Naive thymus-derived CD4-positive, alpha-beta T cell (primary cell): Measurements from ENCODE around the gene PALLD. TPM values are rescaled to one million over a fixed set of nuclear protein-coding genes. Genes with fewer than 3 reads are reported as not detected.

Experiments used
- ATAC-seq: fragments of 150-1000 bp; cut with Tn5 transposase; 2 replicates; pipeline ENCODE4 v1.10.0; 2021; ENCODE audit warnings: mild to moderate bottlenecking, moderate library complexity
- CTCF ChIA-PET: fragments of 350-600 bp; sonication (Branson Sonifier 250); formaldehyde crosslinking; loops from one replicate; lab custom pipeline; 2021; ENCODE audit warnings: antibody characterized with exemption; lab: Charles Lee
- POLR2A ChIA-PET: fragments of 350-600 bp; sonication (Branson Sonifier 250); formaldehyde crosslinking; loops from one replicate; lab custom pipeline; 2021; ENCODE audit warnings: antibody characterized with exemption, inconsistent platforms; lab: Charles Lee
- DNase-seq, 9 donors: peaks; one replicate each; pipeline versions ENCODE4 v3.0.0 to v3.0.0-alpha.2; 2020 to 2022; ENCODE audit warnings: mixed read lengths in 1 of 9
- H3K27ac ChIP-seq: one replicate; pipeline ENCODE4 v1.7.0; 2013; ENCODE audit warnings: mild to moderate bottlenecking, low read depth, low read length, moderate library complexity
- H3K27me3 ChIP-seq, 2 donors: one replicate each; pipeline ENCODE4 v1.7.0; 2013; ENCODE audit warnings: low read length in 2 of 2, mild to moderate bottlenecking in 2 of 2, moderate library complexity in 2 of 2; ENCODE audit not compliant: control insufficient read depth in 2 of 2, insufficient read depth in 2 of 2
- H3K36me3 ChIP-seq, 3 experiments: 1 replicate in 2 of 3; 2 replicates in 1 of 3; pipeline ENCODE4 v1.7.0; 2013; ENCODE audit warnings: low read length in 3 of 3, mild to moderate bottlenecking in 3 of 3, moderate library complexity in 1 of 3; ENCODE audit not compliant: insufficient read depth in 3 of 3, control insufficient read depth in 2 of 3
- H3K4me1 ChIP-seq, 2 donors: one replicate each; pipeline ENCODE4 v1.7.0; 2013; ENCODE audit warnings: low read length in 2 of 2, mild to moderate bottlenecking in 2 of 2, moderate library complexity in 1 of 2; ENCODE audit not compliant: control insufficient read depth in 2 of 2, insufficient read depth in 2 of 2
- H3K4me3 ChIP-seq: 2 replicates; pipeline ENCODE4 v1.7.0; 2013; ENCODE audit warnings: mild to moderate bottlenecking, low read length
- H3K9me3 ChIP-seq, 3 experiments: 1 replicate in 2 of 3; 2 replicates in 1 of 3; pipeline ENCODE4 v1.7.0; 2013; ENCODE audit warnings: low read length in 3 of 3; ENCODE audit not compliant: control insufficient read depth in 2 of 3
- H3K27ac Mint-ChIP-seq, 9 donors: one replicate each; pipeline ENCODE4 v1.8.0; 2020 to 2022; ENCODE audit warnings: mixed read lengths in 9 of 9, mild to moderate bottlenecking in 8 of 9, moderate library complexity in 5 of 9, inconsistent platforms in 2 of 9
- H3K27me3 Mint-ChIP-seq, 5 donors: one replicate each; pipeline ENCODE4 v1.8.0; 2021 to 2022; ENCODE audit warnings: mixed read lengths in 5 of 5, mild to moderate bottlenecking in 1 of 5
- H3K36me3 Mint-ChIP-seq, 5 donors: one replicate each; pipeline ENCODE4 v1.8.0; 2020 to 2022; ENCODE audit warnings: mixed read lengths in 5 of 5, mild to moderate bottlenecking in 3 of 5, inconsistent platforms in 1 of 5
- H3K4me1 Mint-ChIP-seq, 7 donors: one replicate each; pipeline ENCODE4 v1.8.0; 2020 to 2022; ENCODE audit warnings: mixed read lengths in 7 of 7, mild to moderate bottlenecking in 3 of 7, inconsistent platforms in 1 of 7
- H3K4me3 Mint-ChIP-seq, 10 donors: one replicate each; pipeline ENCODE4 v1.8.0; 2020 to 2022; ENCODE audit warnings: mild to moderate bottlenecking in 10 of 10, mixed read lengths in 10 of 10, moderate library complexity in 6 of 10, inconsistent platforms in 2 of 10
- H3K9me3 Mint-ChIP-seq, 11 donors: one replicate each; pipeline ENCODE4 v1.8.0; 2020 to 2022; ENCODE audit warnings: mixed read lengths in 11 of 11, mild to moderate bottlenecking in 4 of 11, inconsistent platforms in 1 of 11, moderate library complexity in 1 of 11
- intact Hi-C, 2 donors: fragments of 100-400 bp; cut with micrococcal nuclease; formaldehyde crosslinking; loops; one replicate each; pipeline ENCODE4 v1.15.1; 2023
- polyA plus RNA-seq, 2 donors: library from polyadenylated mRNA; unstranded; fragments of 300-500 nt; fragmentation: Illumina TruSeq; gene quantifications; one replicate each; pipeline ENCODE4 v1.2.3, GENCODE V29; 2021
- total RNA-seq, 6 experiments: library from RNA in 5 of 6; stranded (reverse) in 5 of 6; gene quantifications; 1 replicate in 5 of 6; 2 replicates in 1 of 6; pipeline ENCODE4 v1.2.3 and lab custom pipeline; 2021 to 2026

The PALLD gene
- total and polyA plus RNA-seq, 7 experiments from 2014 or later: 0.51 to 11.9 (median 0.76) TPM

- H3K4me3 ChIP-seq: no peak overlapping the region
- H3K27me3 Mint-ChIP-seq: peaks cover 12 to 33% (median 25%) of the 10 kb centered on the region in 5 donors
- H3K36me3 ChIP-seq: no peaks in the 10 kb centered on the region
- ChIA-PET POLR2A (no interaction called here), CTCF (interaction anchor here (0.6 kb wide), 1 partner anchor 44 kb away, joined by 3 read pairs; no protein-coding TSS in a partner anchor)
- H3K27me3 ChIP-seq: no peaks in the 10 kb centered on the region
- H3K4me1 Mint-ChIP-seq: peaks cover 0 to 3% (median 0%) of the 10 kb centered on the region in 7 donors
- no peak overlapping the region for H3K27ac Mint-ChIP-seq
- H3K27ac ChIP-seq: no peak overlapping the region
- ATAC-seq: no peak
- no peaks in the 10 kb centered on the region for H3K36me3 Mint-ChIP-seq
- DNase-seq: no peak
- H3K9me3 Mint-ChIP-seq: no peaks in the 10 kb centered on the region
- H3K4me1 ChIP-seq: no peaks in the 10 kb centered on the region
- no peaks in the 10 kb centered on the region for H3K9me3 ChIP-seq
- H3K4me3 Mint-ChIP-seq: no peak overlapping the region
- intact Hi-C loops: no loop called here
Measured at GRCh38 chr4:168825975-168826374, 329.1 kb downstream of the PALLD start.

- Histone ChIP-seq H3K4me3 (no peak overlapping the region), H3K27ac (no peak overlapping the region), H3K36me3 (no peaks in the 10 kb centered on the region), H3K27me3 (no peaks in the 10 kb centered on the region), H3K4me1 (no peaks in the 10 kb centered on the region), H3K9me3 (no peaks in the 10 kb centered on the region)
- peaks cover 0 to 3% (median 0%) of the 10 kb centered on the region in 11 donors for H3K9me3 Mint-ChIP-seq
- H3K4me1 Mint-ChIP-seq: peaks cover 0 to 8% (median 4%) of the 10 kb centered on the region in 7 donors
- DNase-seq (no peak), ATAC-seq (no peak)
- CTCF ChIA-PET: interaction anchor here (0.6 to 0.7 kb wide), 2 partner anchors 44 to 1826 kb away, joined by 3 read pairs; no protein-coding TSS in a partner anchor
- POLR2A ChIA-PET: no interaction called here
- intact Hi-C loops: no loop called here
- H3K4me3 Mint-ChIP-seq: no peak overlapping the region
- peaks cover 17 to 39% (median 32%) of the 10 kb centered on the region in 5 donors for H3K27me3 Mint-ChIP-seq
- no peak overlapping the region for H3K27ac Mint-ChIP-seq
- H3K36me3 Mint-ChIP-seq: no peaks in the 10 kb centered on the region
Measured at GRCh38 chr4:168826620-168827019, 329.8 kb downstream of the PALLD start.

- H3K27me3 Mint-ChIP-seq: peaks cover 46 to 69% (median 56%) of the 10 kb centered on the region in 5 donors
Measured at GRCh38 chr4:168830777-168831512, 334.1 kb downstream of the PALLD start.

GRCh38 chr4:168831585-168831918 lies 334.7 kb downstream of the PALLD start:
- DNase-seq (no peak), ATAC-seq (peak; percentile 17)
- ChIA-PET CTCF (no interaction called here), POLR2A (no interaction called here)
- peak overlapping the region in 1 of 9 donors; percentile 66 for H3K27ac Mint-ChIP-seq
- H3K36me3 Mint-ChIP-seq: no peaks in the 10 kb centered on the region
- intact Hi-C loops: loop anchor here (1.0 to 10.0 kb wide), 9 partner anchors 14 to 1196 kb away; partner anchors contain the start of genes CBR4 (in 2 of the 2), MFAP3L (in 1 of the 2) and NEK1 (in 1 of the 2)
- Histone ChIP-seq H3K4me3 (peak overlapping the region; percentile 45), H3K27me3 (peaks cover 0 to 15% of the 10 kb centered on the region in 2 donors), H3K4me1 (peaks cover 0 to 5% of the 10 kb centered on the region in 2 donors), H3K9me3 (no peaks in the 10 kb centered on the region), H3K27ac (no peak overlapping the region), H3K36me3 (no peaks in the 10 kb centered on the region)
- peaks cover 46 to 69% (median 57%) of the 10 kb centered on the region in 5 donors for H3K27me3 Mint-ChIP-seq
- H3K4me3 Mint-ChIP-seq: peak overlapping the region; percentile 63 to 91 (median 82)
- H3K4me1 Mint-ChIP-seq: peaks cover 0 to 18% (median 13%) of the 10 kb centered on the region in 7 donors
- H3K9me3 Mint-ChIP-seq: peaks cover 0 to 3% (median 0%) of the 10 kb centered on the region in 11 donors

More at GRCh38 chr4:168830777-168831512, 334.1 kb downstream of the PALLD start:
- H3K4me3 ChIP-seq: no peak overlapping the region
- ATAC-seq (peak; percentile 45), DNase-seq (no peak)
- H3K9me3 Mint-ChIP-seq: peaks cover 0 to 3% (median 0%) of the 10 kb centered on the region in 11 donors
- no peaks in the 10 kb centered on the region for H3K36me3 Mint-ChIP-seq
- intact Hi-C loops: loop anchor here (1.0 to 10.0 kb wide), 9 partner anchors 14 to 1196 kb away; partner anchors contain the start of genes CBR4 (in 2 of the 2), MFAP3L (in 1 of the 2) and NEK1 (in 1 of the 2)
- peaks cover 0 to 15% of the 10 kb centered on the region in 2 donors for H3K27me3 ChIP-seq
- ChIA-PET CTCF (interaction anchor here (1.0 kb wide), 1 partner anchor 324 kb away, joined by 3 read pairs; no protein-coding TSS in a partner anchor), POLR2A (no interaction called here)
- H3K4me1 ChIP-seq: peaks cover 0 to 5% of the 10 kb centered on the region in 2 donors
- H3K4me1 Mint-ChIP-seq: peaks cover 0 to 16% (median 13%) of the 10 kb centered on the region in 7 donors
- H3K4me3 Mint-ChIP-seq: peak overlapping the region; percentile 63 to 91 (median 82)
- no peaks in the 10 kb centered on the region for H3K9me3 ChIP-seq
- H3K27ac Mint-ChIP-seq: no peak overlapping the region
- H3K27ac ChIP-seq: no peak overlapping the region
- H3K36me3 ChIP-seq: no peaks in the 10 kb centered on the region

GRCh38 chr4:168831919-168832762 lies 335.3 kb downstream of the PALLD start:
- peaks cover 0 to 15% of the 10 kb centered on the region in 2 donors for H3K27me3 ChIP-seq
- ChIA-PET POLR2A (no interaction called here), CTCF (no interaction called here)
- intact Hi-C loops: loop anchor here (1.0 to 10.0 kb wide), 10 partner anchors 15 to 1195 kb away; partner anchors contain the start of genes CBR4 (in 2 of the 2), DDX60 (in 1 of the 2), MFAP3L (in 1 of the 2) and NEK1 (in 1 of the 2)
- peaks cover 0 to 21% (median 13%) of the 10 kb centered on the region in 7 donors for H3K4me1 Mint-ChIP-seq
- H3K36me3 ChIP-seq: no peaks in the 10 kb centered on the region
- peaks cover 0 to 5% of the 10 kb centered on the region in 2 donors for H3K4me1 ChIP-seq
- H3K27ac Mint-ChIP-seq: peak overlapping the region in 1 of 9 donors; percentile 66
- no peak overlapping the region for H3K27ac ChIP-seq
- ATAC-seq (peak; percentile 85), DNase-seq (peak in 8 of 9 donors; percentile 31 to 77 (median 44))
- H3K27me3 Mint-ChIP-seq: peaks cover 46 to 68% (median 60%) of the 10 kb centered on the region in 5 donors
- H3K4me3 Mint-ChIP-seq: peak overlapping the region; percentile 63 to 91 (median 84)
- peaks cover 0 to 3% (median 0%) of the 10 kb centered on the region in 11 donors for H3K9me3 Mint-ChIP-seq
- peak overlapping the region; percentile 45 for H3K4me3 ChIP-seq
- H3K9me3 ChIP-seq: no peaks in the 10 kb centered on the region
- no peaks in the 10 kb centered on the region for H3K36me3 Mint-ChIP-seq
